SH-SY5Y (cell line): ENCODE measurements around the gene TRRAP.

Experiments
- GATA2 ChIP-seq: IDR thresholded peaks from 2 replicates; pipeline ENCODE4 v1.6.1; 2011; ENCODE audit warnings: mild to moderate bottlenecking, low read depth, low read length
- GATA3 ChIP-seq: IDR thresholded peaks from 2 replicates; pipeline ENCODE4 v1.6.1; 2011; ENCODE audit warnings: low read depth, mild to moderate bottlenecking, low read length, moderate library complexity

DNA sequence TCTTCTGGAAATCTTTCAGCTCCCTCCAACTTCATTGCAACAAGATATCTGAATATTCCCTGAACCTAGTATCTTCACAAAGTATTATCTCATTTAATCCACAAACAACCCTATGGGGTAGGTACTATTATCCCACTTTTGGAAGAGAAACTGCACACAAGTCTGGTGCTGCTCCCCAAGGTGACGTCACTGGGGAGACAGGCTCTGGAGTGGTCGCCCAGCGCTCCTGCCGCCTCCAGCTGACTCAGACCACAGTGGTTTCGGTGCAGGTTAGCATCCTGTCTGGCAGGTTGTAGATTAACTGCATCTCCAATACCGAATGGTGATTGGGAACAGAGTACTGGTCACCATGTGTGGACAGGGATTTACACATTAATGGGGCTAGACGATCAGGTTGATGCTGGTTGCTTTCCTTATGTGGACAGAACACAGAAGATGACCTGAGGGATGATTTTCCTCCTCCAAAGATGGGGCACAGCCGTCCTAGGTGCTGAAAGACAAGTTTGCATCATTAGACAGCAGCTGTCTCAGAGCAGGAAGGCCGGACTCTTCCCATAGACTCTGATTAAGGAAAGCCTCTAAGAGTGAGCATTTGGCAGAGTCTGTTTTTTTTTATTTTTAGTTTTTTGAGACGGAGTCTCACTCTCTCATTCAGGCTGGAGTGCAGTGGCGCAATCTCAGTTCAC, 128.6 kb downstream of the TRRAP start:
- TF ChIP-seq GATA2 (no peak), GATA3 (no peak)
